Fibroblast of the aortic adventitia (primary cell): ENCODE data around the gene RPAP2. TPM values are rescaled to one million over a fixed set of nuclear protein-coding genes. Genes with fewer than 3 reads are reported as not detected.
A peak's percentile ranks its signal among the peaks of the same experiment; 100 is the strongest.

Experiments
- DNase-seq: peaks from one replicate; pipeline ENCODE4 v3.0.0-alpha.2; 2010; ENCODE audit warnings: low read depth
- H3K4me3 ChIP-seq: 2 replicates; pipeline ENCODE4 v1.5.1; 2011; ENCODE audit warnings: low read depth, mild to moderate bottlenecking, control low read depth, low read length, moderate library complexity
- total RNA-seq: library from RNA; depleted of rRNA; stranded (reverse); fragments of >200 nt; gene quantifications from 2 replicates; pipeline ENCODE4 v1.2.3, GENCODE V29; 2012; ENCODE audit warnings: low replicate concordance
- TF ChIP-seq, protein P1 (sequence below): IDR thresholded peaks from 2 replicates; pipeline ENCODE4 v1.5.1; 2011; ENCODE audit warnings: mild to moderate bottlenecking, low read length, control low read depth, inconsistent platforms; ENCODE audit not compliant: insufficient read depth

The RPAP2 gene
- total RNA-seq, 1 donor = 16.1 TPM

DNA sequence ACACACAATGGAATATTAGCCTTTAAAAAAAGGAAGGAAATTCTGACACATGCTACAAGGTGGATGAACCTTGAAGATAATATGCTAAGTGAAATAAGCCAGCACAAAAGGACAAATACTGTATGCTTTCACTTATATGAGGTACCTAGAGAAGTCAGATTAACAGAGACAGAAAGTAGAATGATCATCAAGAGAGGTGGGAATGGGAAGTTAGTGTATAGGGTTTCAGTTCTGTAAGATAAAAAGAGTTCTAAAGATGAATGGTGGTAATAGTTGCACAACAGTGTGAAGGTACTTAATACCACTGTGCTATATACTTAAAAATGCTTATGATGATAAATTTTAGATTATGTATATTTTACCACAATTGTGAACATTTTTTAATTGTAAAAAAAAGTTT lies 7.2 kb downstream of the RPAP2 start:
- no peak for DNase-seq
- TF ChIP-seq, protein P1, sequence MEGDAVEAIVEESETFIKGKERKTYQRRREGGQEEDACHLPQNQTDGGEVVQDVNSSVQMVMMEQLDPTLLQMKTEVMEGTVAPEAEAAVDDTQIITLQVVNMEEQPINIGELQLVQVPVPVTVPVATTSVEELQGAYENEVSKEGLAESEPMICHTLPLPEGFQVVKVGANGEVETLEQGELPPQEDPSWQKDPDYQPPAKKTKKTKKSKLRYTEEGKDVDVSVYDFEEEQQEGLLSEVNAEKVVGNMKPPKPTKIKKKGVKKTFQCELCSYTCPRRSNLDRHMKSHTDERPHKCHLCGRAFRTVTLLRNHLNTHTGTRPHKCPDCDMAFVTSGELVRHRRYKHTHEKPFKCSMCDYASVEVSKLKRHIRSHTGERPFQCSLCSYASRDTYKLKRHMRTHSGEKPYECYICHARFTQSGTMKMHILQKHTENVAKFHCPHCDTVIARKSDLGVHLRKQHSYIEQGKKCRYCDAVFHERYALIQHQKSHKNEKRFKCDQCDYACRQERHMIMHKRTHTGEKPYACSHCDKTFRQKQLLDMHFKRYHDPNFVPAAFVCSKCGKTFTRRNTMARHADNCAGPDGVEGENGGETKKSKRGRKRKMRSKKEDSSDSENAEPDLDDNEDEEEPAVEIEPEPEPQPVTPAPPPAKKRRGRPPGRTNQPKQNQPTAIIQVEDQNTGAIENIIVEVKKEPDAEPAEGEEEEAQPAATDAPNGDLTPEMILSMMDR = no peak
- no peak overlapping the region for H3K4me3 ChIP-seq

DNA sequence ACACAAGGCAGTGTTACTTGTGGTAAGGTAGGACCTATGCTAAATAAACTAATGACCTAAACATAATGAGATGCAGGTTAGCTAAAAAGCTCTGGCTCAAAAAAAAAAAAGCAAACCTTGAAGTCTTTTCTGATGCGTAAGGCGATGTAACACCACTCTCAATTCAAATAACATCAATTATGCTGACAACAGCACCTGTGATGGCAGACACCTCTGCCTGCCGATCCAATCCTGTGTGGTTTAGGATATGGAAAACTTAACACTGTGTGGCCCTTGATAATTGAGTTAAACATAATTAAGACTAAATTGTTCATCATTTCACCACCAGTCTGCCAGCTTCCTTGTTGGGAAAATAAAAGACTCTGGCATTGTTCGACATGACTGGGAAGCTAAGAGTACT lies 9.1 kb downstream of the RPAP2 start:
- no peak overlapping the region for H3K4me3 ChIP-seq
- TF ChIP-seq, protein P1 = no peak
- no peak for DNase-seq

DNA sequence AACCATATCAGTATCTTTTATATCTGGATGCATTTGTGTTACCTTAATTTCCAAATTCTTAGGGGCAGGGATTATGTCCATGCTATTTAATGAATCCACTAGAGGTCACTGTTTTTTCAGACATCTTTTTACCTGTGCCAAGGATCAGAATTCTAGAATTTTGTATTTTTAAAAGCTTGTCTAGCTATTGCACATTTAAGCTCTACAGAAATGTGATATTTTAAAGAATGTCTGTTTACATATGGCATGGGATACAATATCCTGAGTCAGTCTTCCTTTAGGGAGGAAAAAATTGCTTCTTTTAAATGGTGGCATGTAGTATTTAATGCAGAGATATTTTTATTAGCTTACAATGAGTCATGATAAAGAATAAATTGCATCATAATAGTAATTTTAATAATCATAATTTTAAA lies 11.3 kb downstream of the RPAP2 start:
- TF ChIP-seq, protein P1 = peak; percentile 65
- H3K4me3 ChIP-seq = no peak overlapping the region
- DNase-seq = peak; percentile 57

DNA sequence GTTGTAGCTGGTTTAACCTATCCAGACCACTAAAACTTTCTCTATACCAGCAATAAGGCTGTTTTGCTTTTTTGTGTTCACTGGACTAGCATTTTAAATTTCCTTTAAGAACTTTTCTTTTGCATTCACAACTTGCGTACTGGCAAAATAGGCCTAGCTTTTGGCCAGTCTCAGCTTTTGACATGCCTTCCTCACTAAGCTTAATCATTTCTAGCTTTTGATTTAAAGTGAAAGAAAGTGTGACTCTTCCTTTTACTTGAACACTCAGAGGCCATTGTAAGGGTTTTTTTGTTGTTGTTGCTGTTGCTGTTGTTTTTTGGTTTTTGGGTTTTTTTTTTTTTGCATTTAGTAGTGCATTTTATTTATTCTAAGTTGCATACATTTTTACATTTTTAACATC lies 15.2 kb downstream of the RPAP2 start:
- no peak for DNase-seq
- H3K4me3 ChIP-seq = no peak overlapping the region
- TF ChIP-seq, protein P1 = no peak

DNA sequence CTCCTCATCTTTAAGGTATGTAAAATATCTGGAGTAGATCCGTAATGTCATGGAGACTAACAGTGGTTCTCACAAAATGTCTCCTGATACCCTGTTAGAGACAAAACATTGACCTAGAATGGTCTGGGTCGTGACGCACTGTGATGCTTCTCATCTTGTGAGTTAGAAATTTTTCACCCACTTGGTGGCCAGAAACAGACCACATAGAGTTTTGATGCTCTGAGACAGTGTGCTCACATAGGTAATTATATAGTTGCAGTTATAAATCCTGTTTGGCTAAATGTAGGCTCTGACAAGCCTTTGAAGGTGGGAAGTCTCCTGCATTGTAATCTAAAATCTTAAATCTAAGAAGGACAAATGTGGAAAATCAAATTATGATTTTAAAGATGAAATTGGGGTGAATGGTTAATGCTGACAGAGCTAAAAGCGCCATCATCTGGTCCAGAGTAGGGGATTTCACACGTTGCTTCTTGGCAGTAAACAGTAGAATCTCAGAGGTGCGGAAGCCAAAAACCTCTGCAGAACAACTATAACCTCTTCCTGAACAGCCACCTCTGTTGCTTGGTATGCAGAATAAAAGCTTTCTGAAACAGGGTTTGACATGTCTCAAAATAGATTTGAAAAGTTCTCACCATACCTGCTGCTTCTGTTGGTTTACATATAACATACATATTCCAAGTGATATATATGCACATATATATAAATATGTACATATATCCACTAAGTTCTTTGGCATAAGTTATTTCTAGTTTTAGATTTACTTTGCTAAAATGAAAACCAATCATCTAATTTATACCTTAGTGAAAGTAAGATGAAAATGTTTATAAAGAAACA lies 17.1 kb downstream of the RPAP2 start:
- no peak for DNase-seq
- H3K4me3 ChIP-seq = no peak overlapping the region
- TF ChIP-seq, protein P1 = no peak

DNA sequence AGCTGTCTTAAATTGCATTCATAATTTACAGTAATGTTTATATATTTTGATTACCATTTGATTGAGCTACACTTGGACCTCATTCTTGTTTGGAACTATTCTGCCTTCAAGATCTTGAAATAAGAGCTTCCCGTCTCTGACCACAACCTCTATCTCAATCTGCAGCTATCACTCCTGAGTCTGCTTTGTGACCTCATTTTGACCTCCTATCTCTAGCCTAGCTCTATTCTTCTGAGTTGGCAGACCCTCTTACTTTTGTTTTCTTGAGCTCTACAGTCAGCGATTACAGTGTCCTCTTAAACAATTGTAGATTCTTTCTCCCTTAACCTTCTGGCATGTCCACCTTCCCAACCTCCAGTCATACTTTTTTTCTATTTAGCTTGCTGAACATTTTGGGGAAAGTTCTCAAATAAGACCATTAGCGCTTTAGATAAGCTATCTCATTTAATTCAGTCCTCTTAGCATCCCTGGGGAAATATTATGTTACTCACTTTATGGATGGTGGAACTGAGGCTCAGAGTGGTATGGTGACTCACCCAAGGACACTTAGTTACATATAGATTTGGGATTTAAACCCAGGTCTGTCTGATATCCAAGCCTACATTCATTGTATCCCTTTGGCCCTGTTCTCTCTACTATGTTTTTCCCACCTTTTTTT lies 19.1 kb downstream of the RPAP2 start:
- DNase-seq = peak; percentile 54
- no peak overlapping the region for H3K4me3 ChIP-seq
- TF ChIP-seq, protein P1 = no peak
